H1 (cell line): ENCODE results near the gene AGPAT3. TPM values are rescaled to one million over a fixed set of nuclear protein-coding genes. Genes with fewer than 3 reads are reported as not detected.

Experiments used
- CHD7 ChIP-seq: fragments of 300-600 bp; sonication (generic); IDR thresholded peaks from 2 replicates; pipeline ENCODE4 v1.7.1; 2012; ENCODE audit warnings: low read length, moderate library complexity, mild to moderate bottlenecking, inconsistent platforms; ENCODE audit not compliant: insufficient replicate concordance
- CREB1 ChIP-seq: IDR thresholded peaks from 2 replicates; pipeline ENCODE4 v1.6.1; 2012; ENCODE audit warnings: inconsistent platforms
- HDAC2 ChIP-seq, 2 experiments: fragments of 300-600 bp in 1 of 2; sonication (generic) in 1 of 2; IDR thresholded peaks; 2 replicates each; pipeline ENCODE4 v1.6.1; 2011 to 2012; ENCODE audit warnings: low read depth in 2 of 2, low read length in 2 of 2, mild to moderate bottlenecking in 2 of 2, moderate library complexity in 2 of 2, borderline replicate concordance in 1 of 2, inconsistent platforms in 1 of 2
- polyA plus RNA-seq, 7 experiments: library from polyadenylated mRNA; depleted of rRNA in 3 of 7; stranded (reverse) in 5 of 7; unstranded in 2 of 7; fragments of >200 nt in 5 of 7; fragments of 200-250 nt in 2 of 7; gene quantifications; 1 replicate in 5 of 7; 2 replicates in 1 of 7; 4 replicates in 1 of 7; pipeline versions ENCODE4 v1.2.1 to v1.2.3, GENCODE V29; 2011 to 2013; ENCODE audit warnings: missing spikeins in 2 of 7, mixed read lengths in 2 of 7
- total RNA-seq: library from RNA; stranded (reverse); fragmentation: NEBNext Ultra II Directional; extraction: Animal tissue kit (Norgen Biotek cat#: 25700); gene quantifications from 2 replicates; pipeline ENCODE4 v1.2.1, GENCODE V29; 2021

AGPAT3 gene
- total and polyA plus RNA-seq, 2 of the 8 experiments (the other 6 are each of a cell fraction or from before 2014, with no cell fraction given): 5.8 to 7.3 TPM

- TF ChIP-seq CHD7: no peak
- TF ChIP-seq CREB1: no peak
- no peak for TF ChIP-seq HDAC2 (IDR thresholded peaks at IDR 0.05; ENCODE audit: borderline replicate concordance in 1 of 2, low read depth in 2 of 2, low read length in 2 of 2)
Observed at GRCh38 chr21:43983860-43984420, 118.9 kb downstream of the AGPAT3 start (continued).
